ENCODE results near the gene PTPN4. TPM values are rescaled to one million over a fixed set of nuclear protein-coding genes. Genes with fewer than 3 reads are reported as not detected.

Gene PTPN4
- total and polyA plus RNA-seq, 2 of the 8 experiments (the other 6 are each of a cell fraction or from before 2014, with no cell fraction given), result 28.5 to 105 TPM

- TF ChIP-seq ATF2 (IDR thresholded peaks at IDR 0.05; ENCODE audit: low read length) (no peak), CTCF (IDR thresholded peaks at IDR 0.05; ENCODE audit: control extremely low read depth in 1 of 3, insufficient read depth in 1 of 3, low read depth in 1 of 3, low read length in 3 of 3) (no peak), GABPA (IDR thresholded peaks at IDR 0.05; ENCODE audit: borderline replicate concordance, insufficient read depth, low read length) (no peak), CHD7 (IDR thresholded peaks at IDR 0.05; ENCODE audit: insufficient replicate concordance, low read length) (no peak), CTBP2 (IDR thresholded peaks at IDR 0.05; ENCODE audit: borderline replicate concordance, insufficient read depth, insufficient read length, low read length) (no peak), CHD2 (IDR thresholded peaks at IDR 0.05; ENCODE audit: low read length) (no peak)
These were observed 61.5 kb downstream of the PTPN4 start (continued) for GRCh38 chr2:119821266-119821665.

Measured in H1 (cell line).